Hepatic stellate cell (primary cell): Measurements from ENCODE around the gene AMBRA1.
A peak's percentile ranks its signal among the peaks of the same experiment; 100 is the strongest.

Experiments
- DNase-seq: peaks from one replicate; pipeline ENCODE4 v3.0.0; 2011; ENCODE audit warnings: low spot score

The AMBRA1 gene

DNA sequence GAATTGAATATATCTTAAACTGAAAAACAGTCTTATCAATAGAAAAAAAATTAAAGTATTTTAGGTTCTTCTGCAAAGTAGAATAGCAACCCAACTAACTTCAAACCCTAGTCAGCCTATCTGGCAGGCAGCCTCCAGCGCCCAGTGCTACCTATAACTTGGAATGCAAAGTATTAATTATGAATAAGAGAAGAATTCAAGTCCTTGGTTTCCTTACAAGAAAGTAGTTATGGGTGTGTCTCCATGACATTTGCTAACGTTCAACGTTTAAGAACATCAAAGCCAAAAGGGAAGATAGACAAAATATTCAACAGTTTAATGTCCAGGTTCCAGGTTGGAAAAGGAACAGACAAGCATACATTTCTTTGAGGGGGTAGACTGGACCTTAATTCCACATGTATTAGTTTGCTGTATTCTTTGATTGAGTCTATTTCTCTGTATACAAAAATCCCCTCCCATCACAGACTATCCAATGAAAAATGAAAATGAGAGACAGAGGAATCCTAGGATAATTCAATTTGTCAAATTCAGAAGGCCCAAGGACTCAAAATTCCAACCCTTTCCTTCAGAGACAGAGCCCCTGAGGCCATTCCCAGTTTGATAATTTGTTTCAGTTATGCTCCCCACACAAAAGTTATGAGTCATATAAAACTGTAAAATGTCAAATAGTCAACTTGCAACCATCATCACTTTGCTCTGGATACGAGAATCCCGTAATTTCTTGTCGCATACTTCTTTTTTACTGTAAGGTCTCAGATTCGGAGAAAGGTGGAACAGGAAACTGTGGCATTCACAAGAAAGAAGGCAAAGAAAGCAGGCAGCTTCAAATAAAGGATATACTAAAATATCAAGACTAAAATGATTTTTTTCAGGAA, 118.5 kb downstream of the AMBRA1 start:
- DNase-seq: no peak

DNA sequence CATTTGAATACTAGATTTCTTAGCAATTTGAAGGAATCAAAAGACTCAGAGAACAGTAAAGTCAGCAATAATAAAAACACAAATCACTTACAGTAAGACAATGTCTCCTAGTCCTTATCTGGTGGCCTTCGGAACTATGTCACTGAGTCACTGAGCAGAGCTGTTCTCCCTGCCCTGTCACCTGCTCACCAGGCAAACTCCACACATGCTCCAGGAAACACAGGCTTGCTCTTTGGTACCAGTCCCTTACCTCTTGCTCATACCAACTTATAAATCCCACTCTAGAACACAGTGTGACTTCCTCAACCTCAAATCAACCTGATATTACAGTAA, 121.2 kb downstream of the AMBRA1 start:
- DNase-seq: no peak

DNA sequence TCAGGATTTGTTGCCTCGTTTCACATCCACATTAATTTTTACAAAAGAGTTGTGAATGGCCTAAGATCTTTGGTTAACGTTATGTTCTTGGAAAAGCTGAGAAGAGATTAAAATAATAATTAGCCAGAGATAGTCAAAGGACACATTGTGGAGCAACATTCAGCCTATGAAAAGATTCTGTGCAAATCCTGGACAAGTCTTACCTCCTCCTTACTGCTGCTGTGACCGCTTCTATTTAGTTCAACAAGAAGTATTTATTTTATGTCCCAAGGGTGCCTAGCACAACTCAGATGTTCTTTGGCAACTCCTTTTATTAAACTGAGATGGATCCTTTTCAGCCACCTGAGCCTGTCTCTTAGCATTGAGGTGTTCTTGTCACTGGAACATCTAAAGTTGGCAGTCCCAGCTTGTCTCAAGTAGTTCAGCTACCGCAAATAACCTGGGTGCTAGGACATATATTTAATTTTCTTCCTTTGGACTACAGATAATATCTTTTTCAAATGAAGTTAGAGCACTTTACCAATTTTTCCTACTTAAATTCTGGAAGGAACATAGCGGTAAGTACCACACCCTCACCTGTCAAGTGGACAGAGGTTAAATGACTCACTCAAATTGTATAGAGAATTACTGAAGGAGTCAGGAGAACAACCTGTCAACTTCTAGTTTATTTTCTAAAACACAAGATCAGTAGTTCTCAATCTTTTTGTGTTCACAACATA, 121.7 kb downstream of the AMBRA1 start:
- DNase-seq: no peak

DNA sequence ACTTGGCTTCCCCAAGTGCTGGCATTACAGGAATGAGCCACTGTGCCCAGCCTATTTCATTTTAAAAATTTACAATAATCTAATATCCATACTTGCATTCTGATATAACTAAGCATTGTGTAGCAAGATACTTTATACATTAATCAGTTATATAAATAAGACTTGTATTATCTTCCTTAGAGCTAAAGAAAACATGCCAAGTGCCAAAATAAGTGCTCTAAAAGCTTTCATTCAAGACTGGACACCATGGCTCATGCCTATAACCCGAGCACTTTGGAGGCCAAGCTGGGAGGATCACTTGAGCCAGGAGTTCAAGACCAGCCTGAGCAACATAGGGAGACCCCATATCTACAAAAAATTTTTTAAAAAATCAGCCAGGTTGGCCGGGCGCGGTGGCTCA, 123.9 kb downstream of the AMBRA1 start:
- DNase-seq: no peak

DNA sequence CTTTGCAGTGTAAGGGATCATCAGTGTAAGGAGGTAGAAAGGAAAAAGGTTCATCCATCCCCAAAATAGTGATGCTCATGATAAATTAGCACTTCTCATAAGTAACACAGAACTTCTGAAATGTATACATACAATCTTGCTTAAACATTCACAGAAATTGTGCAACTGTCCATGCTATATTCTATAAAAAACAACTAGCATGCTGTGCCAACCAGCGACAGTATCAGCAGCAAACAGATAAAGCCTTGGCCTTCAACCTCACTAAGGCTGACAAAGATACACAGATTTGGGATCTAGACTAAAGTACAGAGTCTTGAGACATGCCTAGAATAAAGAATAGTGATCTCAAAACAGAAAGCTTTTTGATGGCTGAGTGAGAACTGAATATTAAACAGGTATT, 128.1 kb downstream of the AMBRA1 start:
- DNase-seq: no peak

DNA sequence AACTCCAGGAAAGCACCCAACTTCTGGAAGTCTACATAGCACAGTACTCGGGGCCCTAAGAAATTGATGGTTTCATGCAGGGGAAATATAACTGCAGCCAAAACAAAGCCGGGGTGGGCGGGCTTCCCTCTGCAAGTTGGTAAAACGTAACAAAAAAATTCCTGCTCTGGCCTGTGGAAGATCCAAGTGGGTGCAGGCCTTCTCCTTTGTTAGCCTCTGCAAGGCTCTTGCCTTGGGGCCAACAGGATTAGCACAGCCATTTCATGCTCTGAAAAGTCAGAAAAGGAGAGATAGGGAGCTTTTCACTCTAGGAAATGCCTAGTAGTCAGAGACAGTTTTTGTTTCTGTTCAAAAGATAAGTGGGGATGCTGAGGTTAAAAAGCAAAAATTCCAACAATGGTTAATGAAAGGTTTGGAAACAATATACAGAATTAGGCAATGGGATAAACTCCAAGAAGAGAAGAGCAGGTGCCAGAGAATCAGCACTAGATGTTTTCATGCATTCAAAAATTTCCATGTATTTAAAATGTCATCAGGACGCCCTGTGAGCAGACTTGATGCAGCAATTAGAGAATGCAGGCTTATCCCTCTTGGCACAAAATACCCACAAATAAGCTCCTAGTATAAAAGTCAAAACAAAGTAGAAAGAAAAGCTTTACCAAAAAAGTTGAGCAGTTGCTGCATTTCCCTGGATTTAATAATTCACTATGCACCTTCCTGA, 130.0 kb downstream of the AMBRA1 start:
- no peak for DNase-seq

DNA sequence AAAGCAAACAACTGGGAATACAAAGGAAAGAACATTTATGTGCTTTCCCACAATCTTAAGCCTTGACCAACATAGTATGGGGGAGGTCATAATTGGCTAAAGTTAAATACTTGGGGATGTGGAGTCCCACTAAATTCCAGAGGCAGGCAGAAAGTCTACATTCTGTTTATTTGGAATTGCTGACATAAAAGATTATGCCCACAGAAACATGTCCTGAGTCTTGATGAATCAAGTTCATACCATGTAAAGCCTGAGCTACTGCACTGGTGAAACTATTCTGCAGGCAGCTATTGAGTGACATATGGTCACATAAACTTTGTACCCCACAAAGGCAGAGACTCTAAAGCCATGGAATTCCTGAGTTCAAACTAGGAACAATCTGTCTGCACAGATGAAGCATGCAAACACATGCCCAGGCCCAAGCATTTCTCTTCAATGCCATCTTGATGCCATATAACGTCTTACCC, 132.3 kb downstream of the AMBRA1 start:
- peak; percentile 18 for DNase-seq

DNA sequence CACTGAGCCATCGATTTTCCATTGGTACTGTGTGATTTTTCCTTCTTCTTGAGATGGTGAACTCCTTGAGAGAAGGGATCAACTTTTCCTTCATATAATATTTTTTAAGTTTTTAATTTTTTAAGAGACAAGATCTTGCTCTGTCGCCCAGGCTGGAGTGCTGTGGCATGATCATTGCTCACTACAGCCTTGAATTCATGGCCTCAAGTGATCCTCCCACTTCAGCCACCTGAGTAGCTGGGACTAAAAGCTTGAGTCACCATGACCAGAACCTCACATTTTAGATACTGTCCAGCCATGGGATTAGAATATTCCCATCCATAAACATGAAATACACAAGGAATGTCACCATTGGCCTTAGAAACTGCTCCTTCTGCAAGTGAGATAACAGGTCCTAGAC, 135.3 kb downstream of the AMBRA1 start:
- no peak for DNase-seq

DNA sequence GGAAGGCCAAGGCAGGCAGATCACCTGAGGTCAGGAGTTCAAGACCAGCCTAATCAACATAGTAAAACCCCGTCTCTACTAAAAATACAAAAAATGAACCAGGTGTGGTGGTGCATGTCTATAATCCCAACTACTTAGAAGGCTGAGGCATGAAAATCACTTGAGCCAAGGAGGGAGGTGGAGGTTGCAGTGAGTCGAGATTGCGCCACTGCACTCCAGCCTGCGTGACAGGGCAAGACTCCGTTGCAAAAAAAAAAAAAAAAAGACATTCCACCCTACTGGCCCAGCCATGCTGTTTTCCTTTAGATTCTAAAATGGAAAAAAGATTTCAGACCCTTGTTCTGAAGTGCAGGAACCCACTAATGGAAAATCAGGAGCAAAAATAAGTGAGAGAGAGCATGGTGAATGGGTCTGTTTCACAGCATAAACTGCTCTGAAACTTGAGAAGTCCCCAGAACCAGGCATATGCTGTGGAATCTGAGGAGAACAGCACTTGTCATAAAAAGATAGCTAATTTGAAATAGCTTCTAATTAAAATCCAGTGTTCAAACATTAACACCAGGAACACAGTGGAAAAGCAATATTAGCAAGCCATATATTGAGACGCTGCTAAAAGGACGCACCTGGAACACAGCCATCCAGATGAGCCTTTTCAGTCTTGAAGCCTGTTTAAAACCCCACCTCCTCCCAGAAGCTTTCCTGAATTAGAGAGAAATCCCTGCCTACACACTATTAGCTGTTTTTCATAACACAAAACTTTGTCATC, 136.0 kb downstream of the AMBRA1 start:
- DNase-seq: no peak

DNA sequence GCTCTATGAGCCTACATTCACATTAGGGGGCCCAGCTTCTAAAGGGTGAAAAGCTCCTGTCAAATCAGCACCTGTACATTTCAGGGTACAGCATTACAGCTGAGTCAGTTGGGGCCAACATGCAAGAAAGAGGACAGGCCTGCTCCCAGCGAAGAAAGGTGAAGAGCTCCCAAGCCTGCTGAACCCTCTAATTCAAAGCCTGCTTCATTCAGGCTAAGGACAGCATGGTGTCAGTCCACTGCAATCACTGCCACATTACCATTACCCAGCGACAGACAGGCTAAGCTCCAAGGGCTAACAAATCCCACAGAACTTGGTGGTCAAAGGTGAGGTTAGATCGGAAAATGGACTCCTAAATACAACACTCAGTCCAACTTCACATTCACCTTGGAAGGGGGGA, 136.8 kb downstream of the AMBRA1 start:
- DNase-seq: no peak

DNA sequence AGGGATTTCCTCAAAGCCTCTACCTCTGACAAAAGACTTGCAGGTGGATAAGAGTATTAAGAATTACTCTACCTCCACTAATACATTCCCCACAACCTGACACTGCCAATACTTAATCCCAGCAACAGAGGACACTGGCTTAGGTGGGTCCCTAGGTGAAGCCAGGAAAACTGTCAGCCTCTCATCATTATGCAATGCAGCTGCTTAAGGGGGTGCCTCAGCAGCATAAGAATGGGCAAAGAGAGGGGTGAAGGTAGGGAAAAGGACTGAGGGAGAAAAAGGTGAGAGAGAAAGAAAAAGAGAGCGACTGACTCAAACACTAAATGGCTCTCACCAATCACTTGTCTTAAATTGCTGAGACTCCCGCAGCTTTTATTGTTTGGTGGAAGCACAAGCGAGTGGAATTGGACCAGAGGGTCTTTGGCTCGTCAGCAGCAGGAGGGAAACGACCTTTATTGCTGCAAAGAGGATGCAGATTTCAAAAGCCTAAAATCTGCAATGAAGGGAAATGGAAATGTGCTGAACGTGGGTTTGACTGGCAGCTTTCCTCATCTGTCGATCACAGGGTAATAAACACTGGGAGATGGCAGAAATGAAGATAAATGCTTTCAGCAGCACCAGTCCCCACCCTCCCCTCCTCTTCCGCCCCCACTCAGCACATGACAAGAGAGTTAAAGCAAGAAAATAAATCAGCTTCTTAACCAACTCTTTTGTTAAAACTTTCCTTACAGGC, 137.4 kb downstream of the AMBRA1 start:
- DNase-seq: no peak

DNA sequence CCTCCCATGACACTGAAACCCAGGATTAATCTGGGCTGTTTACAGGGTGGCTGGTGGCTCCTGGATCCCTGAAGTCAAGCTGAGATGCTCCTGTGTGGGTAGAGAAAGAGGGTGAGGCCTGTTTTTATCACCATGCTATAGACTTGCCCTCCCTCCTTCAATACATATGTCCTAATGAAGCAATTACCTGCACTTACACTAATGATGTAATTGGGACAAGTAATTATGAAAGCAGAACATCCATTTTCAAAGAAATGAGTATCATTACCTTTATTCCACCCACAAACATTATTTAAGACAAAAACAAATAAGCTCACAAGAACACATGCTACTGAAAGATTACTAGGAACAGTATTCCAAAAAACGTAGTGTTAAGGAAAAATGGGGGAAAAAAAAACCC, 138.0 kb downstream of the AMBRA1 start:
- DNase-seq: no peak

DNA sequence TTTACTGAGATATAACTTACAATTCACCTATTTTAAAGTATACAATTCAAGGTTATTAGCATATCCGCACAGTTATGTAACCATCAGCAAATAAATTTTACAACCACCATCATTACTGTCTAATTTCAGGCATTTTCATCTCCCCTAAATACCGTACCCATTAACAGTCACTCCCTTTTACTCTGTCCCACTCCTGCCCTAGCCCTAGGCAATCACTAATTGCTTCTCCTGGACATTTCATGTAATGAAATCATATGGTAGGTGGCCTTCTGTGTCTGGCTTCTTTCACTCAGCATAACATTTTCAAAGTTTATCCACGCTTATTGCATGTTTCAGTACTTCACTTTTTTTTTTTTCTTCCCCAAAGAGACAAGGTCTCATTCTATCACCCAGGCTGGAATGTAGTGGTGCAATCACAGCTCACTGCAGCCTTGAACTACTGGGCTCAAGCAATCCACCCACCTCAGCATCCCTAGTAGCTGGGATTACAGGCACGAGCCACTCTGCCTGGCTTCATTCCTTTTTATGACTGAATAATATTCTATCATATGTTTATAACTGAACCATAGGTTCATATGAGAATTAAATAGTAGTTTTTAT, 140.8 kb downstream of the AMBRA1 start:
- DNase-seq: no peak

DNA sequence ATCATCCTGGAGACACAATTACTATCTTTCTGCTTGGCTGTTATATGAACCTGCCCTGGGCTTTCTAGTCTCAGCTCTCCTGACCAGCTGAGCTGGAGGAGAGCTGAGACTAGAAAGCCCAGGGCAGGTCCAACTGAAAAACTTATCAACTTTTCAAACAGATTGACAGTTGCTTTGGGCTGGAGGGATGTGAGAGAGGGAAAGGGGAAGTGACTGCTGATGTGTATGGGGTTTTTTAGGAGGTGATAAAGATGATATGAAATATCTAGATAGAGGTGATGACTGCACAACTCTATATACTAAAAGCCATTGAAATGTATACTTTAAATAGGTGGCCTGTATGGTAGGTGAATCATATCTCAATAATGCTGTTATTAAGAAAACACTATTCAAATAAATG, 142.1 kb downstream of the AMBRA1 start:
- DNase-seq: no peak

DNA sequence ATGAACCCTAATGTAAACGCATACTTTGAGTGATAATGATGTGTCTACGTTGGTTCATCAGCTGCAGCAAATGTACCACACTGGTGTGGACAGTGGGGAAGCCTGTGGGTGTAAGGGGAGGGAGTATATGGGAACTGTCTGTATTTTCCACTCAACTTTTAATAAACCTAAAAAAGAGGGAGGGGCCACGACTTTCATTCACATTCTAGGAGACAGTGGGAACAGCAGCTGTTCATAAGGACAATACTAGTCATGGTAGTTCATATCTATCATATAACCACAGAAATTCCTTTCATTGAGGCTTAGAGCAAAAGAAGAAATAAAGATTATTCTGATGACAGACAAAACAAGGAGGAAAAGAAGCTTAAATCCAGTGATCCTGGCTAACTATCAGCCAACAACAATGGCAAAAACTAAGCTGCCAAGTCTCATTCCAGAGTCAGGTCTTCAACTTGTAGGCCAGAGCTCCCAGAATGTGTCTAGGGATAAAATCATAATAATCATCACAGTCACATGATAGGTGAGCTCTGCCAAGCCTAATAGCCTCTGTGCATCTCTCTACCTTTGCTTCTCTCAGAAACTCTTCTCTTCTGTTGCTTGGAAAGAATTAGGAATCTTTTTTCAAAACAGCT, 142.9 kb downstream of the AMBRA1 start:
- DNase-seq: peak; percentile 12

DNA sequence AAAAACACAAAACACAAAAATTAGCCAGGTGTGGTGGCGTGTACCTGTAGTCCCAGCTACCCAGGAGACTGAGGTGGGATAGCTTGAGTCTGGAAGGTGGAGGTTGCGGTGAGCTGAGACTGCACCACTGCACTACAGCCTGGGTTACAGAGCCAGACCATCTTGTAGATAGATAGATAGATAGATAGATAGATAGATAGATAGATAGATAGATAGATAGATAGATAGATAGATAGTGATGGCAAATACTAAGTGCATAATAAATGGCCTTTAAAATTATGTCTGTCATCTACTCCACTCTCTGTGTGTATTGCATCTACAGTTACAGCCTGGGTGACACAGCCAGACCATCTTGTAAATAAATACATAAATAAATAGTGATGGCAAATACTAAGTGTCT, 146.3 kb downstream of the AMBRA1 start:
- DNase-seq: no peak

DNA sequence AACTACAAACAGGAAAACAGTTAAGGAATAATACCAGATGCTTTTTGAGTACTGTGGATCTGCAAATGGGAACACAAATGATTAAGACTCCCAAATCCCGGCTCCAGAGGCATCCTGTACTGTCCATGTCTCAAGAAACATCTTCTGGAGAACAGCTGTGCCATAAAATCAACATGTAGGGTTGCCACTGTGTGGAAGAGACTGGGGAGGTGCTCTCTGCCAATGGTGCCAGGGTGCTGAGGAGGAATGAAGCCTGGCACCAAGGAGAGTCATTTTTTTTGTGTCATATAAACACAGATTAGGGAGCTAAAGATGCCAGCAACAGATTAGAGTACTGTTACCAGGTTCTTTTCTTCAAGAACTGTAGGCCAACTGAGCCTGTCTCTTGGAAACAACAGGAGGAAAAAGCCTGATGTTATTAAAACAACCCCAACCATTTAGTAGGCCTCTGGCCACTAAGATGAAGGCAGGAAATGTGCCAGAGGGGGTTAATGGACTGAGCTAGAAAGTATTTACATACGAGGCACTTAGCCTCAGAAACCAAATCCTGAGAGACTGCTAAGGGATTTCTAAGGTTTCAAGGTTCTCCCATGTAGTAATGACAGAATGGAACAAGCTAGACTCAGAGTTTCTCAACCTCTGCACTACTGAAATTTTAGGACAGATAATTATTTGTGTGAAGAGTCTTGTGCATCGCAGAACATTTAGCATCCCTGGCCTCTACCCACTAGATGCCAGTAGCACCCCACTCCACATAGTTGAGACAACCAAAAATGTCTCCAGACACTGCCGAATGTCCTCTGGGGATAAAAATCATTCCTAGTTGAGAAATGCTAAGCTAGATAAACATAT, 147.7 kb downstream of the AMBRA1 start:
- DNase-seq: peak; percentile 31

DNA sequence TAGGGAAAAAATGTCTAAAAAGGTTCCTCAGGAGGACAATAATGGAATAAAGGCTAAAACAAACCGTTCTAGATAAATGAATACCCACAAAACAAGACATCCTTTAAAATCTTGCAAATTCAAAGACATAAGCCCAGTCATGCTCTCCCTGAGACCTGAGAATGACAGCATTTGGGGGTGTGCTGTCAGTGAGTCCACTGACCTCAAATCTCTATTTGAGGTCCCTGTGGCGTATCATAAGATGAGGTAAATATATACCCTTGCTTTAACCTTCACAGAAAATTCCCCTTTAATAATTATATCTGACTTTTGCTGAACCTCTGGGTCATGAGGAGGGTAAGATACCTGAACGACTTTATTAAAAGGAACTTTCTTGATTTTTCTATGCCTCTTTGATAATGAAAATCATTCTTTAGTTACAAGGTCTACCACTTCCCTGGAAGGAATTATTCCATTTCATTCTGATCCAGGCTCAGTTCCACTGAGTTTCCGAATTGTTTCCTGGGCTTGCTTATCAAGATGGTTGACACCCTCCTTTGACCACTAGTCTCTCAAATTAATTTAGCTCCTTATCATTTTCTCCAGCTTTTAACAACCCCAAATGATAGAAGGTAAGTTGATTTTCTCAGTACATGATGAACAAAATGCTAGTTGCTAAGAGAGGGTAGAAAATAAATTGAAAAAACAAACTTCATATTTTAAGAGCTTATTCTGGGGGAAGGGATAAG, 148.5 kb downstream of the AMBRA1 start:
- no peak for DNase-seq

DNA sequence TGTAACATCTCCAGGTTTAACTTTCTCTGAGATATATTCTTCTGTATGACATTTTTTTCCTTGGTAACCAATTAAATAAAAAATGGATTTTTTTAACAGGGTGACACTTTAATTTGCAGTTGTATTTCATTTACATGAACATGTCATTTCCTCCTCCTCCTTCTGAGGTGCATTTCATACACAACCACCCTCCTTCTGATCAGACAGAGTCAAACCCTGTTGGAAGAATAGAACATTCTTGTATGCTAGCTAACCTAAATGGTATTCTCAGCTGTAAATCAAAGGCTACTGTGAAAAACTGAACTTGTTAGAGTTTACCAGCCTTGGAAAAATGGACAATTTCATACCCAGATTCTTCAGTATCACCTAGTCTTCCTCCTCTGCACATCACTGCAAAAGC, 149.5 kb downstream of the AMBRA1 start:
- DNase-seq: no peak
